ENCODE results near the gene CD276. TPM values are rescaled to one million over a fixed set of nuclear protein-coding genes. Genes with fewer than 3 reads are reported as not detected.

The CD276 gene
- total and polyA plus RNA-seq, 2 donors: 40.6 to 55.4 TPM

DNA sequence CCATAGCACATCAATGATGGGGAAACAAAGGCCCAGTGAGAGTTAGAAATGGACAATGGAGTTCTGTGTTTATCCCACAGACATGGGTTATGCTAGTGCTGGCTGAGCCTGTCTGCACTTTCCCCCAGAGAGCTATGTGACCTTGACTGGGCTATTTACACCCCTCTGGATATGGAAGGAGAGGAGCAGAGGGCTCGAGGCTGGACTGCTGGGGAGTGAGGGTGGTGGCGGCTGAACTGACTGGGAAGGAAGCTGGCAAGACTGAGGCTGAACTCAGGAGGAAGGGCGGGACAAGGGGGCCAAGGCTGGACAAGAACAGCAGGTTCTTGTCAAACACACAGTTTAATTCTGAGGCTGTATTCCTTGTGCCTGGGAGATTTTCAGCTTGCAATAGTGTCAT is 79.7 kb downstream of the CD276 start:
- Histone ChIP-seq H3K36me3 (ENCODE audit: insufficient read depth) (no peaks in the 10 kb centered on the region), H3K27ac (ENCODE audit: low read depth) (no peak overlapping the region), H3K4me1 (ENCODE audit: insufficient read depth) (no peaks in the 10 kb centered on the region), H3K4me3 (ENCODE audit: low read depth, low read length) (no peak overlapping the region)
- WGBS: 26% methylated on average over 3 of the region's 3 CpGs
- no peak for DNase-seq (ENCODE audit: extremely low spot score)

Other genes with a start within 250 kb of the CD276 start
- gene REC114, start 241.2 kb upstream of the CD276 start, total RNA-seq: not detected
- gene REC114, start 241.2 kb upstream of the CD276 start, polyA plus RNA-seq: not detected
- 179 TPM for gene NPTN, start 51.0 kb upstream of the CD276 start, total RNA-seq
- 276 TPM for gene NPTN, start 51.0 kb upstream of the CD276 start, polyA plus RNA-seq
- gene INSYN1, start 69.0 kb downstream of the CD276 start, total RNA-seq: 7.3 TPM
- 12.2 TPM for gene INSYN1, start 69.0 kb downstream of the CD276 start, polyA plus RNA-seq
- not detected for gene TBC1D21, start 189.2 kb downstream of the CD276 start, total RNA-seq
- not detected for gene TBC1D21, start 189.2 kb downstream of the CD276 start, polyA plus RNA-seq
- gene LOXL1, start 242.1 kb downstream of the CD276 start, total RNA-seq: 56.2 TPM
- gene LOXL1, start 242.1 kb downstream of the CD276 start, polyA plus RNA-seq: 57.9 TPM